Amniotic epithelial cell (primary cell): ENCODE data around the gene SSBP3.

Experiments used
- DNase-seq: peaks from one replicate; pipeline ENCODE4 v3.0.0-alpha.2; 2010; ENCODE audit warnings: low read depth

SSBP3 gene

DNA sequence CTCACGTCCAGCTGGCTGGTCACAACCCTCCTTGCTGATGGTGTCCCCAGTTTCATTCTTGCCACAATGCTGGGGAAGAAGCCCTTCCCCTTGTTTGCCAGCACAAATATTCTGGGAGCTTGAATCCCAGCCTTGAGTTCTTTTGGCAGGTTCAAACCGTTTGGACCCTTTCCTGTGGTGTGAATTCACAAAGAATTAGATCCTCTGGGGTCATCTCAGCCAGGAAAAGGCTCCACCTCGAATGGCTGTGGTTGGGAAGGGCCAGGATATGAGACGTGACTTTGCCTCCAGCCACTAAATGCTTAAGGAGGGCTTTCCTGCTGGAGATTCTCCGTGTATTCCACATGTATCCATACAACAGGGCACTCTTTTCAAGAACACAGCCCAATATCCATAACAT lies 139.3 kb downstream of the SSBP3 start:
- DNase-seq, result no peak

DNA sequence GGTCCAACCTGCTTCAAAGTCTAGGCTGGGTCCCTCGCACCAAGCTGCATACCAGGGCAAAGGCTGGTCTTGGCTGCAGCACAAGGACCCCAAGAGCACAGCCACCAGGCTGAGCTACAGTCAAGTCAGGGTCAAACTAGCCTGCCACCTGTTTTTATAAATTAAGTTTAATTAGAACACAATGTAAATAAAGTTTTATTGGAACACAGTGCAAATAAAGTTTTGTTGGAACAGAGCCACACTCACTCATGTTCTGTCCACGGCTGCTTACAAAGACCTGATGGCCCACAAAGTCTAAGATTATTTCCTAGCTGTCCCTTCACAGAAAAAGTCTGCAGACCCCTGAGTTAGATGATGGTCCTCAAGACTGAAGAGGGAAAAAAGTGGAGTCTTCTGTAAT lies 140.0 kb downstream of the SSBP3 start:
- DNase-seq, result no peak

DNA sequence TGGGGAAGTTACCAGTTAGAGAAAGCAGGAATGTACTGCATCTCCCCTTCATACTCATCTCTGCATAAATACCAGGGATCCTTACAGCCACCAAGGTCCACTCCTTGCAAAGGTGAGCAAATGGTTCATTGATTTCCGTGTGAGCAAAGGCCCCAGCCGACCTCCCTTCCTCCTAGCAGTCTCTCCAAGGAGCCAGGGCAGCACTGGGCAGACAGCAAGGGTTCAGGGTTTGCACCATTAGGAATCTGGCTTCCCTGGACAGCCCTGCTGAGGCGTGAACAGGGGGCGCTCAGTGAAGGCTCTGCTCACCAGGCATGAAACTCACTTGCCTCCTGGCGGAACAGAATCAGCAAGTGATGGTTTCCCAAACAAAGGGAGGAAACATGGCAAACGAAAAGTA lies 140.5 kb downstream of the SSBP3 start:
- no peak for DNase-seq

DNA sequence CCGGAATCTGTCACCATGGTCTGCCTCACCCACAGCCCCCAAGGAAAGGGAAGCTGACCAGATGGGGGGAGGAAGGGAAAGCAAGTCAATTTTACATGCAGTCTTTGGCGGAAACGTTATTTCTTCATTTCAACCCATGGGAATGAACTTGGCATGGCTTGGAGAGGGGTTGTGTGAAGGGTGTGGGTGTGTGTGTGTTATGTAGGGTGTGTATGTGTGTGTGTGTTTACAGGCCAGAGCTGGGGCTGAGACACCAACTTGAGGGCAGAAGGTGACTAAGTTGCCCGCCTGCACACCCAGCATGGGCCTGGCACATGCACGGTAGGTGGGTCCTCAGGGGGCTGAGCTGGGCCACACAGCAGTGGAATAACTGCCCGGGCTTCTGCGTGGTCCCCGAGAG lies 141.1 kb downstream of the SSBP3 start:
- no peak for DNase-seq

DNA sequence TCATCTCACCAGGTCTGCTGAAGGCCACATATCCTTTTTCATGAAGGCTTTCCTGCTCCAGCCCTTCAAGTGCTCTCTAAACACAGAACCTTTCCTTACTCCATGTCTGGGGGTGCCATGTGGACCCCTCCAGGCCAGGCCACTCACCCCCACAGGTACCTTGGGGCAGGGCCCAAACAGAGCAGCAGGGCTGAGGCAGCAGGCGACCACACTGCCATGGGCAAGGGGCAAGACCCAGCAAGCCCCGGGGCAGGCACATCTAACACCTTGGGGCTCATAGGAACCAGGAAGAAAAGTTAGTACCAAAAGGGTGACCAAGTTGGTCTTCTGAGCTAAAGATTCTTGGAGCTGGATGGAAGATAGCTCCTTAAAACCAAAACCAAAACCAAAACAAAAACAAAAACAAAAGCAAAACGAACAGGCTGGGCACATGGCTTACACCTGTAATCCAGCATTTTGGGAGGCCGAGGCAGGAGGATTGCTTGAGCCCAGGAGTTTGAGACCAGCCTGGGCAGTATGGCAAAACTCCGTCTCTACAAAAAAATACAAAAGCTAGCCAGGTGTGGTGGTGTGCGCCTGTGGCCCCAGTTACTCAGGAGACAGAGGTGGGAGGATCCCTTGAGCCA lies 142.5 kb downstream of the SSBP3 start:
- DNase-seq, result no peak

DNA sequence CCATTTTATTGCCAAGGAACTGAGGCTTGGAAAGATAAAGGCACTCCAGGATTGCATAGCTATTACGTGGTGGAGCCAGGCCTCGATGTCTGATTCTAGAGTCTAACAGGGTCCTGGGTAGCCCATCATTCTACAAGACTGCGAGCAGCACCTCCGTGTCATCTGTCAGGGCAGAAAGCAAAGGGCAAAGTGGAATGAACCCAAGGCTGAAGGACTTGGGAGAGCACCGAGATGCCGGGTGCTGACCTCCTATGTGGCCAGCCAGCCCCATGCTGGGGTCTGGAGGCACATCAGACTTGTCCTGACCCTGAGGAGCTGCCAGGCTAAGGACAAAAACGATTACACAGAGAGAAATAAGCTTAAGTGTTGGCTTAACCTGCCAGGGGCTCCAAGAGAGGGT lies 143.9 kb downstream of the SSBP3 start:
- DNase-seq, result no peak

DNA sequence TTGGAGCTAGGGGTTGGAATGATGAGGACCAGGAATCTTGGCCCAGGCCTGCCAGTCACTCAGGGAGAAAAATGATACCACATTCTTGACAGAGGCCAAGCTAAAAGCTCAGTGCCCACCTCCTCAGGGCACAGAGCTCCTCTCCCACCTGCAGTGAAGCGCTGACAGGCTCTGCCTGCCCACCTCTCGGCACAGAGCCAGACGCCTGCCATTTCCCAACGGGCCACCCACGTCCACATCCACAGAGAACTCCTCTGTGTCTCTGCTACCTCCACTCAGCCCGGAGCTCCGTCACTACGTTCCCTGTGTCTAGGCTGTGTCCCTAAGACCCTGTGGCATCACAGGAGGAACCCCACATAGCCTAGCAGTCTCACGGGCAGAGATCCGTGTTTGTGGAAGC lies 145.4 kb downstream of the SSBP3 start:
- no peak for DNase-seq

DNA sequence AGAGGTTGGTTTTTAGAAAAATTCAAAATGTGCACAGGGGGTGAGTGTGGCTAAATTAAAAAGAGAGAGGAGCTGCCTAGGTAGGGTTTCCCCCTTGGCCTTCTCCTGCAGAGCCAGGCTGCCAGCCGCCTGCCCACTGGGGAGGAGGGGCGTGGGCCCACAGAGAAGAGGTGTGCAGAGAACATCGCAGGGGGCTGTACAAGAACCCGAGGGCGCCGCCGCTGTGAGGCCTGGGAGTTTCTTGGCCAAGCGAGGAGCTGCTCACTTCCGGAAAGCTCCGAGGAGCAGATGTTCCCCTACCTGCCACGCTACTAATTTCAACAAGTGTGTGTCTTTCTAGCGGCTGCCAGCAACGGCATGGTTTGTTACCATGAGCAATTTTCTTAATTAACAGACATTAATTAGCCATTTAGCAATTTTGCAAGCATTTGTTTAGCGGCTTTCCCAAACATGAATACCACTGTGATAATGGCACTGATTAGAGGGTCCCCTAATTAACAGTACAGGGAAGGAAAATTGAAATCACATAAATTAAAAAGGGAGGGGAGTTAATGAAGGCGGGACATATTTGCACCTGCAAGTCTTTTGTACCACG lies 146.6 kb downstream of the SSBP3 start:
- no peak for DNase-seq

DNA sequence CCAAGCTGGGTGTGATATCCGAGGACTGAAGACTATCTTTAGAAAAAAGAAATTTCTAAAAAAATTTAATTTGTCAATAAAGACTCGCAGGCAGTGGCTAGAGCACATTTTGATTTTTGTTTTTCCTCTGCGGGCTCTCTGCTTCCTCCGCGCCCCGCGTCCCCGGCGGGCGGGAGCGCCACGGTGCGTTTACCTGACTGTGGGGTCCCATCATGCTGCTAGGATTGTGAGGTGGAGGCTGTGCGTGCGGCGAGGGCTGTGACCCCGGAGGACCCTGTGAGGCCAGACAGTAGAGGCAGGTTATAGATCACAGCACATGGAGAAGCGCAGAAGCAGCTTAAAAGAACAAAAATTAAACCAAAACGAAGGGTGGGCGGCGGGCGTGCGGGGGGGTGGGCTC lies 148.3 kb downstream of the SSBP3 start:
- DNase-seq, result no peak

DNA sequence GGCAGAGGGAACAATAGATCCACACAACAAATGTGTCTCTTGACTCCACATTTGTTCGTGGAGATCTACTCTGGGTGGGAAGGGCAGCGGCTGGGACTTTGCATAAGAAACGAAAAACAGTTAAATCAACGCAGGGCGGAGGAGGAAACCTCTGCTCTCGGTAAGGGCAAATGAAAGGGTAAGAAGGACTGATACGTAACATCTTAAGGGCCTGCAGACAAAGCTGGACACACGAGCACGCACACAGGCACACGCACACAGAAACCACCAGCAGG lies 148.9 kb downstream of the SSBP3 start:
- no peak for DNase-seq

DNA sequence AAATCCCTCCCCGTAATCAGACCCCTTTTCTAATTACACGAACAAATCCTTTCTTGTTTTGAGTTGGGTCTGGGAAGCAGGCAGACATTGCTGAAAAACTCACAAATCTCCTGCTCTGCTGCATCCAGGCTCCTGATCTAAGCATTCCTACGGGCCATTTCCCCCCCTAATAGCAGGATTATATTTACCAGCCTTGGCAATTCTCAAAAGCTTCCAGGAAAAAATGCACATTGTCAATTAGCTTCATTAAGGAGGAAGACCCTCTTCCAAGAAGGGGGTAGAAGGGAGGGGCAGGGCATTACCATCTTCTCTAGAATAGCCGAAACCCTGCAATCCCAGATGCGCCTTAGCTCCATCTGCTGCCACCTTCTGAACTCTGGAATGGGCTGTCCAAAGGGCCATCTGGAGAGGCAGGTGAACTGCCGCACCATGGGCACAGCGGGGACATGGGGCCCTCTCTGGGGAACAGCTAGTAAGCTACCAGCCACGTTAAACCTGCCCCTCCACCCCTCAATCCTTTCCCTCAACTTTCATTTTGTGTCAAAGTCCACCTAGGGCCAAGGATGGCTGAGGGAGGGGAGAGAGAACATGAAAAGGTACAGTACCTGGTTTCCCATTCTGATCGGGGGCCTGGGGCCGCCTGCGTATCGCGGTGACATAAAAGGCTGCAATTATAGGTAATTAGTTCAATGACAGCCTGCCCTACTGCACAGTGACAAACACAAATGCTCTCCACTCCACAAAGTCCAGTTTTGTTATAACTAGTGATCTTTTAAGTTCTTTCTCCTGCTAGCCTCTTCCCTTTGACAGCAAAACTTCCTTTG lies 149.5 kb downstream of the SSBP3 start:
- DNase-seq, result no peak

DNA sequence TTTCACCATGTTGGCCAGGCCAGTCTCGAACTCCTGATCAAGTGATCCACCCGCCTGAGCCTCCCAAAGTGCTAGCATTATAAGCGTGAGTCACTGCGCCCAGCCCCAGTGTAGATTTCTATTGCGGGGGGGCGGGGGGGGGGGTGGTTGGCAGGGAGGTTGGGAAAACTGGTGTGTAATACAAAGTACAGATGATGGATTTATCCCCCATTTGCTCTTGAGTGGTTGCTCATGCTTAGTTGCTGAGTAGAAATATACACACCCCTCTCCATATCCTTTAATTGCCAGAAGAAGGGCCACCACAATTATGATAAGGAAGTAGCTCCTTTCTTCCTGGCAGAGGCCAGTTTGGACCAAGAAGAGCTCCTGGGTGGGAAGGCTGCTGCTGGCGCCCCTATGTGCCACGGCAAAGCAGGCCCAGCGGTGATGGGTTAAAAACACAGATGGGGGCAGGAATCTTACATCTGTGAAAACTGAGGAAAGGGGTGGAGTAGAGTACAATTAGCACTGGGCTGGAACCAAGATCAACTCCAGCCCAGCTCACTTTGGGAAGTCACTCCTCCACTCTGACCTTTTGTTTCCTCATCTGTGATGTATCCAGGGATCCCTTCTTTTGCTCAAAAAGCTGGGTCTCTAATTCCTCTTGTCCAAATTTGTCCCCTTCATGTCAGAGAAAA lies 151.0 kb downstream of the SSBP3 start:
- DNase-seq, result peak; percentile 80

DNA sequence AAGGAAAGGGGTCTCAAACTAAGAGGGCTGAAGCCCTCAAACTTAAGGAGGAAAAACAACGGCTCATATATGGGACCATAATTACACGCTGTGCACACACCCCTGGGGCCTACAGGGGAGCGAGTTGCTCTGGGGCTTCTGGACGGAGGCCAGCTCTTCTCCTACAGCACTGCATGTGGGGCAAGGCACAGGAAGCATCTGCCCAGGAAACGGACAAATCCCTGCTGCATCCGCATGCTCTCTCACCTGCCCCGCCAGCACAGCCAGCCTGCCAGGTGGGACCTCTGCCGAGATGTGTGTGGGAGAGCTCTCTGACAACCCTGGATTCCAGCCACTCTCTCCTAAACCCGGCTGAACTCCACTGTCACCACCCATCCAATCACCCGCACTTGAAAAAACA lies 152.1 kb downstream of the SSBP3 start:
- DNase-seq, result peak; percentile 61

DNA sequence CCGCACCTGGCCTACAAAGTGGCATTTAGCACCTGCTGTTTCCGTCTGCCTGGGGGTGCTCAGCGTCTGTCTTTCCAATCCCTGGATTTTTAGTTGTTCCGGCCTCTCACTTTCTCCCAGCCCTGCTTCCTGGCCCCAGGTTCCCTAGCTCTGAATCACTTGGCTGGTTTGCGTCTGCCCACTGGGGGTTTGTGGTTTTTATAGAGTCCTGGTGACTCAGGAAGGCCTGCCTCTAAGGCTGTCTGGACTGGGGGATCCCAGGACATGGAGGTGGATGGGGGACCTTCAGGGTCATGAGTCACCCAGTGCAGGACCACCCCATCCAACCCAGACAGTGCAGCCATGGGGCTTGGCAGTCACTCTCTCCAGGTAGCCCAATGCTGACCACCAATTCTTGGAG lies 152.7 kb downstream of the SSBP3 start:
- DNase-seq, result peak; percentile 91

DNA sequence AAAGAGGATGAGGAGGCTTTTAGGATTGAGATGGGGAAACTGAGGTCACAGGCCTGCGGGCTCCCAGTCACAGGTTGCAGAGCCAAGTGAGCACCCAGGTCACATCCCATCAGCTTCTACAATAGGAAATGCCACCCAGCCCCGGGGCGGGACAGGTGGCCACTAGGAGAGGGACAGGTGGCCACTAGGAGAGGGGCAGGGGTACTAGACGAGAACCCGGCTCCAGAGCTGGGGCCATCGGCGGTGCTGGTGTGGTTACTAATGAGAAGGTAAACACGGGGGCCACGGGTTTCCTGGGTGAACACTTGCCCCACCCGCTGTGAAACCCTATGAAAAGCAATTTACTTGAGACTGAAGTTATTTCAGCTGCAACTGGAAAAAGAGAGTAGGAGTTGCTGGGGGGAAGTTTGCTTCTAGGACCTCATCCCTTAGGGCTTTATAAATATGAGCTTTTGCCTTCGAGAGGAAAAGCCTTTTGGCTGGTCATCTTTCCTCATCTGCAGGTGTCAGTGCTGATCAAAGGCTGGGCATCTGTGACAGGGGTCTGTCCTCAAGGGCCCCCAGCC lies 153.7 kb downstream of the SSBP3 start:
- no peak for DNase-seq

DNA sequence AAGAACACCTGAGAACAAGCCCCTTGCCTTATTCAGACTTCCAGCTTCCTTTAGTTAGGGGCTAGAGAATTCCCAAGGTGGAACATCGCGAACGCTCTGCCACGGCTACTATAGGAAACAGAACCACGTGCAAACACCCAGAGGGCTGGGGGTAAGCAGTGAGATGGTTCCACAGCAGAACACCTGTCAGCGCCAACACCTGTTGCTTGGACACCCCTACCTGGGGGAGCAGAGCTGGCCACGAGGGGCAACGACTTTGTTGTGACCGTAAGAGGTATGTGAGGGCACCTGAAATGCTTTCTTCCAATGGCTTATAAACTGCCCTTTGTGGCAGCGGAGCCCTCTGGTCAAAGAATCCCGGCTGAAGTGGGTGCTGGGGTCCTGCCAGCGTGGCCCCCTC lies 155.5 kb downstream of the SSBP3 start:
- no peak for DNase-seq

DNA sequence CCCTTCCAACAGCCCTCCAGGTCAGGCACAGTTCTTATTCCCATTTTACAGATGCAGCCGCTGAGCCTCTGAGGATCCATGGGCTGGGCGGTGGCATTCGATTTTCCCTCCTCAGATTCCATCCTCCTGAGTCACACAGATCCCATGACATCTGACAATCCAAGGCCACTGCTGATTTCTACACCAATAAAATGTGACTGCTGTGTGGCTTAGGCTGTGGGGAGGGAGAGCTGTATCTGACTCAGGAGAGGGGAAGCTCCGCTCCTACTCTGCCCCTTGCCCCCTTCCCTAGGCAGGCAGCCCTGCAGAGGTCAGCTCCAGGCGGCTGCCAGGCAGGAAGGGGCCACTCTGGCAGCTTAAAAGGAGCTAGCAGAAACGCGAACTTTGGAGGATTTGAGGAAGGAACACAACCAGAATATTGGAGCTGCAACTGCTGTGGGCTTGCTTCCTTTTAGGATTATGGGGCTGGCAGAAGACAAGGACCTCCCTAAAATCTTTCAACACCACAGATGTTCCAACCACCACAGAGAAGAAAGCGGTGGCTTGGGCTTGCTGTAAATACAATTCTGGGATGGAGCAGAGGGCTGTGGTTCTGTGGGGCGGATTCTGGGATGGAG lies 156.3 kb downstream of the SSBP3 start:
- peak; percentile 55 for DNase-seq

DNA sequence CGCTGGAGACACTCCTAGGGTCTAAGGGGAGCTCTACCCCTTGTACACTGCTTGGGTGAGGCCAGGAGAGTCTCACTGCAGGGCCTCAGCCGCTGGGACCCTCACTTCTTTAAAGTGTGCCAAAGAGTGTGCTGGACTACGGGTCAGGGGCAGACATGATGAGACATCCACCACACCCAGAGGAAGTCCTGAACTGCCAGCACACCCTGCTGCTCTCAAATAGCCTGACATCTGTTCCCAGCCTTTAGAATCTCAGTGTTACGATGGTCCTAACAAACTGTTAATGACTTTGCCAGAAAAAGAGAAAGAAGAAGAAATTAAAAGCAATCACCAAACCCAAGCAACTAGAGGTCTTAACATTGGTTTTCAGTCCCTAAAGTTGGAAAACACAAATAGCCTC lies 157.2 kb downstream of the SSBP3 start:
- no peak for DNase-seq

DNA sequence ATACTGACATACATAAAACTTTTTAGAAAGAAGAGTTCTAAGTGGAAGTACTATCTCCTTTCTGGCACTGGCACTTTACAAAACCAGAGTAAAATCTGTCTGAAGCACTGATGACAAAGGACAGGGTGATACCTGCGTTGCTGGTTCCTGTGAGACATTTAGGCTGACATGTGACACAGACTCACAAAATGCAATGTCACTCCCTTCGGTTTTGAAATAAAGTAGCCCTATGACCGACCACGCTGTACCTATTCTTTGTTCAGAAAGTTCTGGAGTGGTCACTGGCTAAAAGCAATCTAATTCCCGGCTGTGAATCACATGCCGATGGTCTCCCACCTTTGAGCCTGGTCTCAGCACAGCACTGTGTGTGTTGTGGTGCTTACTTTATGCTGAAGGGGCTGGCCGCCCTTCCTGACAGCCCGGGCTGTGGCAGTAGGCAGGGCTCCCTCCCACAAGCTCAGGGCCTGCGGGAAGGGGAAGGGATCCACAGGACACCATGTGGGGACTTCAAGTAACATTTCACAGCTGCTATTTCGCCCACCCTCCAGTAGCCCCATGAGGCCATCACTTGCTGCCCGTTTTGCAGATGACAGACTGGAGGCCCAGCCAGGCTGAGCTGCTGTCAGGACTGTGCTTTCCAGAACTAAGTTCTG lies 158.2 kb downstream of the SSBP3 start:
- no peak for DNase-seq

DNA sequence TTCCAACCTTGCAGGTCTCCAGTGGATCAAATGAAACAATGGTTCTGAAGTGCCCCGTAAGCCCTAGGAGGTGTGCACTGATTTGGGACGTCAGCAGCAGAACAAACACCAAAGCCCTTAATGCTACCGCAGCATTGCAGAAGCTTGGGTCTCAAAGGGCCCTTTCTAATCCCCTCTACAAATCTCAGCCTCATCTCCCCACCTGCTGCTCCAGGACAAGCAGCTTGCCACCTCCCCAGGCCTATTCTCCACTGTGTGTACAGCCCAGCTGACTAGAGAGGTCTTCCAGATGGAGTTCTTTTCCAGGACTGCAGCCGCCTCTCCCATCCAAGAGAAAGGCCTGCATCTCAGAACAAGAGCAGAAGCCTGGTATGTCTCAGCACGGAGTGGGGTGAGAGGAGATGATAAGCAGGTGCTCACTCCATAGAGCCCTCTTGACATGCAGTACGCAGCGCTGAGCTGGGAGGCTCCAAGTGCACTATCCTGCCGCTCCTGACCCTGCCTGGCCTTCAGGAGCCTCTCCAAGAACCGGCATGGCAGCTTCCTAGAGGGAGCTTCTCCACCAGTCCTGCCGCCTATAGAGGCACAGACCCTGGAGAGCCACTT lies 160.0 kb downstream of the SSBP3 start:
- no peak for DNase-seq

DNA sequence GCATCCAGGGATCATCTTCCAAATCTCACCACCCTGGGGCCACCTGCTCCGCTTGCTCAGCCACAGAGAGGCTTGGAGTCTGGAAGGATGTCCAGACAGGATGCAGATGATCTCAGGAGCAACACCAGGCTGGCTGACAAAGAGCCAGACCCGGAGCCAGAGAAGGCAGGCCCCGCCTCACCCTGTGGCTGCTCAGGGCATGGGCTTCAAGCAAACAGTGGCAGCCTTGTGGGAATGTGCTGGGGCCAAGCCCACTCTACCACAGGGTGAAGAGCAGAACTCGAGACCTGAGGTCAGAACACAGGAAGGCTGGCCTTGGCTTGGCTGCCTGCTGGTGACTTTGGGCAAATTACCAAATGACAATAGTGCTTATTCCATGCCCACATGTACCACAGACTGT lies 160.7 kb downstream of the SSBP3 start:
- no peak for DNase-seq

DNA sequence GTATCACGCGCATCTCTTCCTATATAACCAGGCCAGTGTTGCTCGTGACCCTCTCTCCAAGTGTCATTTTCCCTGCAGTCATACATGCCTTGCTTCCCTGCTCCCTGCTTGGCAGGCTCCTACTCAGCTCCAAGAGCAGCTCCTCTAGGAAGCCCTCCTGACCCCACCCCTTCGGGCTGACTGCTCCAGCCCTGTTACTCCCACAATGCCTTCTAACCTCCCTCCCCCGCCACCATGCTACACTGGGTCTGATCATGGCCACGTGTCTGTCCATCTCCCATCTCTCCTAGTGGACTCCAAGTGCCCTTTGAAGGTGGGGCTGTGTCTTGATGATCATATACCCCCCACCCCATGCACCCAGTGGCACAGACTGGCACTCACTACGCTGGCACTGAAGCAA lies 161.5 kb downstream of the SSBP3 start:
- no peak for DNase-seq
